ENCODE results near the gene SLC38A6.
"Not testable (repeated sequence)": the region's sequence is repeated elsewhere in the genome, so short reads cannot be mapped to it uniquely, and the experiment has no call there.

The SLC38A6 gene

GRCh38 chr14:61098096-61098495, 117.1 kb downstream of the SLC38A6 start:
- not testable (repeated sequence) for H3K27ac ChIP-seq, H3K4me3 ChIP-seq

- Histone ChIP-seq H3K27ac (no peak overlapping the region), H3K4me3 (no peak overlapping the region)
Measured at GRCh38 chr14:61098721-61099120, 117.7 kb downstream of the SLC38A6 start.

DNA sequence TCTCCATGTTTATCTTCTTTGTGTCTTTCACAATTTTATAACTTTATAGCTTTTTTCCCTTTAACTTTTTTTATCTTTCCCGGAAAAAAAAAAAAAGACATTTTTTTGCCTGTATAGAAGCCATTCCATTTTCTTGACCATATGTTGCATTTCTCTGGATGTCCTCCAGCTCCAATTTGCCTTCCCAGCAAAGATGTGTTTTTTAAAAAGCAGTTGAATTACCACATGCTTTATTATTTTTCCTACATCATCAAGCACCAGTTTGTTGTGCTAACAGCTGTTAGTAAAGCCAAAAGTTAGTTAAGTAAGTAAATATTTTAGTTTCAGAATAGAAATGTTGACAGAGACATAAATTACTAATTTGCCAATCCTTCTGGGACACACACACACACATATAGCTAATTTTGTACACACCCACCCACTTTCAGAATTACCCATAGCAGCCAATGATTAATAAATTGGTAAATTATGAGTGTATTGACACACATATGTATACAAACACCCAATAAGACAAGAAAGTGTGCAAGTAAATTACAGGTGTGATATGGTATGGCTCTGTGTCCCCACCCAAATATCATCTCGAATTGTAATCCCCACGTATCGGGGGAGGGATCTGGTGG, 118.3 kb downstream of the SLC38A6 start:
- no peak overlapping the region for H3K27ac ChIP-seq
- no peak overlapping the region for H3K4me3 ChIP-seq

DNA sequence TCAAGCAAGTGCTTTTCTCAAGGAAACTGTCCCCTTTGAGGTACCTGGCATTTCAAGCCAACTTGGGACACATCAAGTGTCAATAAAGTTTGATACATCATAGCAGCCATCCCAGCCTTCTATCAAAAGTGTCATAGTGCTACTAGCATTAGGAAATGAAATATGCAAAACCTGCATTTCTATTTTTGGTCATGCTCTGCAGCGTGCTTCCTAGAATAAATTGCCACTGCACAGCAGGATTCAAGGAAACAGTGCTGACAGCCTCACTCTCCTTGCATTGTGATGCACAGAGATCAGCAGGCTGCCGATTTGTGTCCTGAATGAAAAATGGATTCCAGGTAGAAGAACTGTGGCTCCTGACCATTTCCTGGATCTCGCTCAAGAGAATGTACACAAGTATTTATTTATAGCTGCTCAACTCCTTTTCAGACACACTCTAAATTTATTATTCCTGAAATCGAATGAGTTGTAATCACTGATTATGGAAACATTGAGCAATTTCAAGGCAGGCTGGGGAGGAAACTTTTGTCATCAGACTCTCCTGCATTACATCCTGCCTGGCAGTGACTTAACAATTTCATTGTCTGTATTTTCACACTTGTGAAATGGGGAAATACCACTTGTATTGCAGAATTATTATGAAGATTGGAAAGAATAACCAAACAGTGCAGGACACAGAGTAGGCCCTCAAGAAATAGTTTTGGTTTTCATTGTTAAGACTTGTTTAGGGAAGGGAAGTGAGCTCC, 120.9 kb downstream of the SLC38A6 start:
- H3K27ac ChIP-seq, result peak overlapping the region in 16 of 21 experiments; percentile 12 to 85 (median 74)

More for the DNA sequence above, 120.9 kb downstream of the SLC38A6 start:
- H3K4me3 ChIP-seq, result no peak overlapping the region
